RWPE1 (cell line): ENCODE results near the gene MRPL39.

Source experiments
- CTCF ChIA-PET: fragments of 350-600 bp; sonication (Branson Sonifier 250); formaldehyde crosslinking; extraction: SDS; loops from one replicate; lab custom pipeline; 2021; lab: Yijun Ruan, JAX
- POLR2A ChIA-PET: fragments of 400-600 bp; formaldehyde crosslinking; extraction: SDS; loops from one replicate; lab custom pipeline; 2020; ENCODE audit warnings: antibody characterized with exemption; ENCODE audit not compliant: low non-redundant PET; lab: Yijun Ruan, JAX
- DNase-seq: peaks from one replicate; pipeline ENCODE4 v3.0.0; 2012; ENCODE audit warnings: low spot score
- H3K27ac ChIP-seq: fragments of 450-650 bp; 2 replicates; pipeline ENCODE4 v1.5.1; 2017
- CTCF ChIP-seq: fragments of 450-650 bp; conservative IDR thresholded peaks from 2 replicates; pipeline ENCODE4 v1.5.1; 2017; ENCODE audit warnings: low read depth, mild to moderate bottlenecking

Gene MRPL39

DNA sequence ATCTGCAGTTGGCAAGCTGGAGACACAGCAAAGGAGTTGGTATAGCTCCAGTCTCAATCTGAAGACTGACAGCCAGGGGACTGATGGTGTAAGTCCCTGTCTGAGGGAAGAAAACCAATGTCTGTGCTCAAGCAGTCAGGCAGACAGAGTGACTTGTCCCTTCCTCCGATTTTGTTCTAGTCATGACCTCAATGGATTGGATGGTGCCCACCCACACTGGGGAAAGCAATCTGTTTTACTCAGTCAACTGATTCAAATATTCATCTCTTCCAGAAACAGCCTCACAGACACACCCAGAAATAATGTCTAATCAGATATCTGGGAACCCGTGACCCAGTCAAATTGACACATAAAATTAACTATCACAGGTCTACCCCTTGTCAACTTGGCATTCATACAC is 11.9 kb upstream of the MRPL39 start:
- CTCF ChIA-PET = no interaction called here
- DNase-seq = no peak
- H3K27ac ChIP-seq = no peak overlapping the region
- TF ChIP-seq CTCF = no peak
- POLR2A ChIA-PET = no interaction called here

DNA sequence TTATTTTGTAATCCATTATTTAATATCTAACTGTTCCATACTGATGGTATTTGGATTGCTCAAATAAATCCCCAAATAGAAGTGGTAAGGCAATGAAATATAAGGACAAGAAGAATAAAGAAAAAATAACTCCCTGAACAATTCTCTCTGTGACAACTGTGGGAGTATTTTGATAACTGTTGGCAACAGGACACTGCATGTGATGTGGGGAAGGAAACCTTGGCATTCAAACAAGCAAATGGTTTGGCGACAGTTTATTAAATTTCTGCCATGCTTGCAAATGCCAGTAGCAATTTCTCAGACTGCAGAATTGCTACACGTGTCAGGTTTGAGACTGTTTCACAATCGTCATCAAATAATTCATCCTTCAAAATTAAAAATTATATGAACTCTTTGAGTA is 8.6 kb upstream of the MRPL39 start:
- ChIA-PET CTCF (interaction anchor here (0.7 kb wide), 2 partner anchors 11 to 379 kb away, joined by 3 read pairs; no protein-coding TSS in a partner anchor), POLR2A (no interaction called here)
- DNase-seq = no peak

GRCh38 chr21:25614441-25614840 is 7.2 kb upstream of the MRPL39 start:
- ChIA-PET POLR2A (no interaction called here), CTCF (no interaction called here)

More for the DNA sequence above, 8.6 kb upstream of the MRPL39 start:
- no peak overlapping the region for H3K27ac ChIP-seq
- TF ChIP-seq CTCF = no peak

GRCh38 chr21:25608044-25608737 is 910 bp upstream of the MRPL39 start:
- peak; percentile 91 for TF ChIP-seq CTCF
- CTCF ChIA-PET = interaction anchor here (0.5 to 1.2 kb wide), 16 partner anchors 17 to 1090 kb away, joined by 3 to 7 read pairs (median 3); no protein-coding TSS in a partner anchor
- POLR2A ChIA-PET = no interaction called here
- peak overlapping the region; percentile 84 for H3K27ac ChIP-seq
- DNase-seq = peak; percentile 80

More at GRCh38 chr21:25614441-25614840, 7.2 kb upstream of the MRPL39 start:
- no peak for DNase-seq
- no peak overlapping the region for H3K27ac ChIP-seq
- no peak for TF ChIP-seq CTCF

- no peak for DNase-seq
- CTCF ChIA-PET = no interaction called here
- H3K27ac ChIP-seq = no peak overlapping the region
- no peak for TF ChIP-seq CTCF
- POLR2A ChIA-PET = no interaction called here
Observed at GRCh38 chr21:25589887-25590286, 17.4 kb downstream of the MRPL39 start.

GRCh38 chr21:25586791-25587190 is 20.5 kb downstream of the MRPL39 start:
- no peak for DNase-seq
- TF ChIP-seq CTCF = no peak
- ChIA-PET POLR2A (no interaction called here), CTCF (interaction anchor here (0.7 kb wide), 1 partner anchor 17 kb away, joined by 4 read pairs; no protein-coding TSS in a partner anchor)
- H3K27ac ChIP-seq = no peak overlapping the region
